Left lung (tissue), 10 donors: Measurements from ENCODE around the gene PPM1E. TPM values are rescaled to one million over a fixed set of nuclear protein-coding genes. Genes with fewer than 3 reads are reported as not detected.
A peak's percentile ranks its signal among the peaks of the same experiment; 100 is the strongest.

ENCODE experiments used
- ATAC-seq: fragments of 200-7000 bp; cut with Tn5 transposase; one replicate; pipeline ENCODE4 v1.9.1; 2020; ENCODE audit warnings: moderate library complexity
- DNase-seq, 4 donors: peaks; one replicate each; pipeline ENCODE4 v3.0.0-alpha.2; 2013 to 2020
- H3K27ac ChIP-seq, 2 donors: fragments of 200-600 bp; sonication (generic) in 1 of 2; one replicate each; pipeline versions ENCODE4 v1.5.0 to v1.8.0; 2020 to 2021
- H3K27me3 ChIP-seq, 2 donors: fragments of 200-600 bp; sonication (generic) in 1 of 2; one replicate each; pipeline versions ENCODE4 v1.5.0 to v1.8.0; 2020 to 2021
- H3K36me3 ChIP-seq, 2 donors: fragments of 200-600 bp; sonication (generic) in 1 of 2; one replicate each; pipeline versions ENCODE4 v1.5.0 to v1.8.0; 2020 to 2021
- H3K4me1 ChIP-seq, 2 donors: fragments of 200-600 bp; one replicate each; pipeline ENCODE4 v1.8.0; 2021
- H3K4me3 ChIP-seq, 2 donors: fragments of 200-600 bp; sonication (generic) in 1 of 2; one replicate each; pipeline versions ENCODE4 v1.5.0 to v1.8.0; 2020 to 2021; ENCODE audit warnings: mild to moderate bottlenecking in 1 of 2
- H3K9me3 ChIP-seq, 2 donors: fragments of 200-600 bp; sonication (generic) in 1 of 2; one replicate each; pipeline versions ENCODE4 v1.5.0 to v1.8.0; 2020 to 2021
- intact Hi-C, 2 donors: fragments of 100-400 bp; cut with DNase I; formaldehyde crosslinking; loops; one replicate each; pipeline versions ENCODE4 v1.11.2 to v1.14.2; 2022
- polyA plus RNA-seq, 6 donors: library from polyadenylated mRNA; unstranded; fragments of 120-200 nt; gene quantifications; one replicate each; pipeline ENCODE4 v1.2.1, GENCODE V29; 2013; ENCODE audit not compliant: insufficient read length in 6 of 6
- total RNA-seq, 2 donors: library from RNA; stranded (reverse); fragmentation: NEBNext Ultra II Directional; extraction: Animal tissue kit (Norgen Biotek cat#: 25700); gene quantifications; one replicate each; pipeline ENCODE4 v1.2.1, GENCODE V29; 2021
- TF ChIP-seq, protein P1 (sequence below), 2 donors: fragments of 200-600 bp; sonication (generic) in 1 of 2; IDR thresholded peaks; one replicate each; pipeline versions ENCODE4 v1.5.0 to v1.8.0; 2021; ENCODE audit warnings: antibody characterized with exemption in 2 of 2
- donor health status: DM: no; HTN: yes; CAD: no.
- donor health status: DM: no; HTN: no; CAD: no.

PPM1E gene
- total and polyA plus RNA-seq, 8 donors = 0.21 to 0.68 (median 0.40) TPM

DNA sequence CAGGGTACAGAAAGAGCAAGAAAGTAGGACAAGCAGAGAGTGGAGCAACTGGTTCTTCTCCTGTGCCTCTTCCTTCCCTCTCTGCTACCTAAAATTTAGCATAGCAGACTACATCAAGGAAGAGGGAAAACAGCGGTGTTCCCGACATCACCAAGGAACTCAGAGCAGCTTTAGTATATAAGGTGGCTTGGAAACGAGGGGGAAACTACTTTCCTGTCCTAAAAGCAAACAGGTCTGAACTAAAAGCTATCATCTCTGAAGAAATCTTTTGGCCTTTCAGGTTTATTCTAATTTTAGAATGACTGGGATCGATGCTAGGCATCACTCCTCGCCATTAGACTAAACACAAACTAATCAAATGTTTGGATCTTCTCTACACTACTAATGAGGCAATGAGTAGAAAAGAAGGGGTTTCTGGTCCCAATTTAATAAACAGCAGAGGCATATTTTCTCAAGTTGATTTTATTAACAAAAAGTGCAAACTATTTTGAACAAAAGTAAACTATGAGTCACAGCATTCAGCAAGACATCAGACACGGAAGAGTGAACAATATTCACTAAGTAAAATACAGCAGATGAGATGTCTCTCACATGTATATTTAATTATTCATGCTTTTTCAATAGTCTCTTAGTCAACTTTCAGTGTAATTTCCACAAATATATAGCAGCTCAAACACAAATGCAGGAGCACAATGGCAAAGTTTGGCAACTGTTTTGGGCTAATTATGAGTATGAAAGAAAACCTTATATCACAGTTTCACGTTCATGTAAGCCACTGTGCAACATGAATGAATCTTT is 242.3 kb downstream of the PPM1E start:
- TF ChIP-seq, protein P1, sequence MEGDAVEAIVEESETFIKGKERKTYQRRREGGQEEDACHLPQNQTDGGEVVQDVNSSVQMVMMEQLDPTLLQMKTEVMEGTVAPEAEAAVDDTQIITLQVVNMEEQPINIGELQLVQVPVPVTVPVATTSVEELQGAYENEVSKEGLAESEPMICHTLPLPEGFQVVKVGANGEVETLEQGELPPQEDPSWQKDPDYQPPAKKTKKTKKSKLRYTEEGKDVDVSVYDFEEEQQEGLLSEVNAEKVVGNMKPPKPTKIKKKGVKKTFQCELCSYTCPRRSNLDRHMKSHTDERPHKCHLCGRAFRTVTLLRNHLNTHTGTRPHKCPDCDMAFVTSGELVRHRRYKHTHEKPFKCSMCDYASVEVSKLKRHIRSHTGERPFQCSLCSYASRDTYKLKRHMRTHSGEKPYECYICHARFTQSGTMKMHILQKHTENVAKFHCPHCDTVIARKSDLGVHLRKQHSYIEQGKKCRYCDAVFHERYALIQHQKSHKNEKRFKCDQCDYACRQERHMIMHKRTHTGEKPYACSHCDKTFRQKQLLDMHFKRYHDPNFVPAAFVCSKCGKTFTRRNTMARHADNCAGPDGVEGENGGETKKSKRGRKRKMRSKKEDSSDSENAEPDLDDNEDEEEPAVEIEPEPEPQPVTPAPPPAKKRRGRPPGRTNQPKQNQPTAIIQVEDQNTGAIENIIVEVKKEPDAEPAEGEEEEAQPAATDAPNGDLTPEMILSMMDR (IDR thresholded peaks at IDR 0.05) = no peak
- no peak overlapping the region for H3K4me3 ChIP-seq
- DNase-seq (no peak), ATAC-seq (no peak)
- no peaks in the 10 kb centered on the region for H3K9me3 ChIP-seq
- H3K4me1 ChIP-seq = peaks cover 0 to 49% of the 10 kb centered on the region in 2 donors
- no peaks in the 10 kb centered on the region for H3K27me3 ChIP-seq
- H3K27ac ChIP-seq = peak overlapping the region in 1 of 2 donors; percentile 82
- H3K36me3 ChIP-seq = no peaks in the 10 kb centered on the region
- intact Hi-C loops = no loop called here

DNA sequence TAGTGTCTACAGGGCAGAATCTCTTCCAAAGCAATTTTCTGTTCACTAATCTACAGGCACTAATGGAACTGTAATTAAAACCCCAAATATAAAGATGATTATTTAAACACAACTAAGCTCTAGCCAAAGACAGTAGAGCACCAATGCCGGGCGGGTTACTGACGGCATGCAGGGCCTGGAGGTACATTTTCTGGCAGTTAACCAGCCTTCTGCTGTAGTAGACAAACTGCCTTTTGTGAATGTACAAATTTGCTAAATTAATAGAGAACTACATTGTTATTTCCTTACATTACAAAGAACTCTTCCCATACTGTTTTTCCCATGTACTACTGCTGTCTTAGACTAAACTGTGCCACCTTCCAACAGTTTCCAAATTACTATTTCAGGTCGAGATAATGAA is 243.2 kb downstream of the PPM1E start:
- H3K9me3 ChIP-seq = no peaks in the 10 kb centered on the region
- ATAC-seq (no peak), DNase-seq (no peak)
- no peaks in the 10 kb centered on the region for H3K36me3 ChIP-seq
- peaks cover 0 to 49% of the 10 kb centered on the region in 2 donors for H3K4me1 ChIP-seq
- TF ChIP-seq, protein P1 (IDR thresholded peaks at IDR 0.05) = no peak
- no peak overlapping the region for H3K27ac ChIP-seq
- H3K4me3 ChIP-seq = no peak overlapping the region
- H3K27me3 ChIP-seq = no peaks in the 10 kb centered on the region
- intact Hi-C loops = no loop called here

DNA sequence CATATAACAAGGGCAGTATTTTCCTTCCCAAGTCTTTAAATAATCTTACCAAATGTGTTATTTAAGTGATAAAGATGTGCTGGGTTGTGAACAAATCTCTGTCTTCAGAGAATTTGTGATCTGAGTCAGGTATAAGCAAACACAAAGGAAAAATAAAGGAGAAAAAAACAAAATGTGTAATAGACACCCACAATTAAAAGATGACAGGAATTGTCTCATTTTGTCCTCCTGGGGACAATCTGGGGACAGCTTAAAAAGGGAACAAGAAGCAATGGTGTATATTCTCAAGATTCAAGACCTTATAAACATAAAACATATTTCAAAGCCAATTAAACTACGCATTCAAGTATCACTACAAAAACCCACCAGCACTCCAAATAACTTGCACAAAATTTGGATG is 243.8 kb downstream of the PPM1E start:
- intact Hi-C loops = no loop called here
- no peak for DNase-seq
- H3K36me3 ChIP-seq = no peaks in the 10 kb centered on the region

DNA sequence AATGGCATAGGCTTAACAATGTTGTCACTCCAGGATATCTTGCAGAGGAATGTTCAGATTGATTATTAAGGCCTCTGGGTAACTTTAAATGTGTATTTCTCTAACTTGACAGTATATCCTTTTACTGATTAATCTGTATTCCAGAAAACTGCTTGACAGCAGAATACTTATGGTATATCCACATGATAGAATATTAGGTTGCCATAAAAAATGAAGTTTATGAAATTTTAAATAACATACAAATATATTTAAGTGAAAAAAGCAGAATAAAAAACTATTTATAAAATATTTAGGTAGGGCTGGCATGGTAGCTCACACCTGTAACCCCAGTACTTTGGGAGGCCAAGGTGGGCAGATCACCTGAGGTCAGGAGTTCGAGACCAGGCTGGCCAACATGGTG is 244.4 kb downstream of the PPM1E start:
- Histone ChIP-seq H3K27me3 (no peaks in the 10 kb centered on the region), H3K27ac (peak overlapping the region in 1 of 2 donors; percentile 71), H3K36me3 (no peaks in the 10 kb centered on the region), H3K9me3 (no peaks in the 10 kb centered on the region), H3K4me1 (peaks cover 0 to 49% of the 10 kb centered on the region in 2 donors), H3K4me3 (no peak overlapping the region)
- DNase-seq = no peak
- intact Hi-C loops = loop anchor here in 1 of 2 donors (10.0 kb wide), 1 partner anchor 415 kb away; no protein-coding TSS in a partner anchor
- ATAC-seq = no peak
- TF ChIP-seq, protein P1 (IDR thresholded peaks at IDR 0.05) = no peak

More for the DNA sequence above, 243.8 kb downstream of the PPM1E start:
- Histone ChIP-seq H3K9me3 (no peaks in the 10 kb centered on the region), H3K27ac (no peak overlapping the region), H3K4me3 (no peak overlapping the region), H3K4me1 (peaks cover 0 to 49% of the 10 kb centered on the region in 2 donors), H3K27me3 (no peaks in the 10 kb centered on the region)
- TF ChIP-seq, protein P1 (IDR thresholded peaks at IDR 0.05) = no peak
- no peak for ATAC-seq

DNA sequence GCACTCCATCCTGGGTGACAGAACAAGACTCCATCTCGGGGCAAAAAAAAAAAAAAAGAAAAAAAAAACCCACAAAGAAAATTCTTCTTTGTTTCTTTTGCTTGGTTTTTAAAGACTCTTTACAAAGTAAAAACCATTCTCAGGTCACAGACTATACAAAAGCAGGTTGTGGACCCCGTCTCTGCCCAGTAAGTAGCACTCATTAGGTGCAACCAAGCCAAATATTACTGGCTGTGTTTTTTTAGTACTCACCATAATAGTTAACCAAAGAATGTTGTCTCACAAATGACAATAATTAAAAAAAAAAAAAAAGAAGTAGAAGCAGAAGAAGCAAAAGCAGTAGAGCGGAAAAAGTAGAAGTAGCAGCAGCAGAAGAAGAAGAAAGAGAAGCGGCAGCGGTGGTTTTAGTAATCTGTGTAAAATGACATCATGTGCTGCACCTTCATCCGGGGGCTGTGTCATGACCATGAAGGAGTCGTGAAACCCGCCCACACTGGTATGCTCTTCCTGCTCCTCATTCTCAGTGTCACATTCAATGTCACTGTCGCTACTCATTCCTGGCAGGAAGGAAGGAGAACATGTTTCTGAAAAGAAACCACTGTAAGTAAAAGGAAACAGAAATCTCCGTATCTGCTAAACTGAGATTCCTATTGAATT is 245.6 kb downstream of the PPM1E start:
- Histone ChIP-seq H3K36me3 (no peaks in the 10 kb centered on the region), H3K9me3 (no peaks in the 10 kb centered on the region), H3K4me1 (peaks cover 0 to 45% of the 10 kb centered on the region in 2 donors), H3K4me3 (no peak overlapping the region), H3K27ac (peak overlapping the region; percentile 63 to 71), H3K27me3 (no peaks in the 10 kb centered on the region)
- DNase-seq (peak in 3 of 4 donors; percentile 11 to 71 (median 35)), ATAC-seq (peak; percentile 77)
- TF ChIP-seq, protein P1 (IDR thresholded peaks at IDR 0.05) = no peak
- intact Hi-C loops = loop anchor here in 1 of 2 donors (10.0 kb wide), 1 partner anchor 416 kb away; no protein-coding TSS in a partner anchor
